ENCODE results near the gene POTEM.
"Not testable (repeated sequence)": the region's sequence is repeated elsewhere in the genome, so short reads cannot be mapped to it uniquely, and the experiment has no call there.

The POTEM gene

GRCh38 chr14:19007678-19008077 lies 40.4 kb downstream of the POTEM start:
- H3K9me3 ChIP-seq; H3K27ac ChIP-seq; H3K4me1 ChIP-seq (ENCODE audit: control insufficient read depth in 1 of 2, insufficient read depth in 1 of 2, low read depth in 1 of 2, low read length in 1 of 2); H3K4me3 ChIP-seq (ENCODE audit: low read depth in 1 of 2, low read length in 1 of 2); H3K27me3 ChIP-seq; H3K36me3 ChIP-seq: not testable (repeated sequence)

- H3K27ac ChIP-seq; H3K4me3 ChIP-seq (ENCODE audit: low read depth in 1 of 2, low read length in 1 of 2); H3K36me3 ChIP-seq: not testable (repeated sequence)
These were observed 43.8 kb downstream of the POTEM start for GRCh38 chr14:19011029-19011428.

GRCh38 chr14:19011703-19012102 lies 44.5 kb downstream of the POTEM start:
- H3K27me3 ChIP-seq; H3K4me1 ChIP-seq (ENCODE audit: control insufficient read depth in 1 of 2, insufficient read depth in 1 of 2, low read depth in 1 of 2, low read length in 1 of 2); H3K9me3 ChIP-seq; H3K27ac ChIP-seq; H3K36me3 ChIP-seq; H3K4me3 ChIP-seq (ENCODE audit: low read depth in 1 of 2, low read length in 1 of 2): not testable (repeated sequence)

More at GRCh38 chr14:19011029-19011428, 43.8 kb downstream of the POTEM start:
- H3K27me3 ChIP-seq; H3K9me3 ChIP-seq; H3K4me1 ChIP-seq (ENCODE audit: control insufficient read depth in 1 of 2, insufficient read depth in 1 of 2, low read depth in 1 of 2, low read length in 1 of 2): not testable (repeated sequence)

- not testable (repeated sequence) for H3K4me3 ChIP-seq (ENCODE audit: low read depth in 1 of 2, low read length in 1 of 2); H3K36me3 ChIP-seq; H3K27me3 ChIP-seq; H3K27ac ChIP-seq; H3K9me3 ChIP-seq; H3K4me1 ChIP-seq (ENCODE audit: control insufficient read depth in 1 of 2, insufficient read depth in 1 of 2, low read depth in 1 of 2, low read length in 1 of 2)
These were observed 48.0 kb downstream of the POTEM start for GRCh38 chr14:19015185-19015584.

GRCh38 chr14:19025080-19025589 lies 57.9 kb downstream of the POTEM start:
- H3K27ac ChIP-seq; H3K4me1 ChIP-seq (ENCODE audit: control insufficient read depth in 1 of 2, insufficient read depth in 1 of 2, low read depth in 1 of 2, low read length in 1 of 2); H3K9me3 ChIP-seq; H3K36me3 ChIP-seq; H3K4me3 ChIP-seq (ENCODE audit: low read depth in 1 of 2, low read length in 1 of 2); H3K27me3 ChIP-seq: not testable (repeated sequence)

GRCh38 chr14:19026649-19027351 lies 59.6 kb downstream of the POTEM start:
- not testable (repeated sequence) for H3K27ac ChIP-seq; H3K9me3 ChIP-seq; H3K36me3 ChIP-seq; H3K4me1 ChIP-seq (ENCODE audit: control insufficient read depth in 1 of 2, insufficient read depth in 1 of 2, low read depth in 1 of 2, low read length in 1 of 2); H3K4me3 ChIP-seq (ENCODE audit: low read depth in 1 of 2, low read length in 1 of 2); H3K27me3 ChIP-seq

GRCh38 chr14:19027895-19028294 lies 60.7 kb downstream of the POTEM start:
- not testable (repeated sequence) for H3K9me3 ChIP-seq

GRCh38 chr14:19036811-19037382 lies 69.7 kb downstream of the POTEM start:
- H3K9me3 ChIP-seq; H3K4me3 ChIP-seq (ENCODE audit: low read depth in 1 of 2, low read length in 1 of 2); H3K4me1 ChIP-seq (ENCODE audit: control insufficient read depth in 1 of 2, insufficient read depth in 1 of 2, low read depth in 1 of 2, low read length in 1 of 2); H3K36me3 ChIP-seq; H3K27me3 ChIP-seq; H3K27ac ChIP-seq: not testable (repeated sequence)

More at GRCh38 chr14:19027895-19028294, 60.7 kb downstream of the POTEM start:
- H3K27ac ChIP-seq; H3K4me3 ChIP-seq (ENCODE audit: low read depth in 1 of 2, low read length in 1 of 2); H3K27me3 ChIP-seq; H3K36me3 ChIP-seq; H3K4me1 ChIP-seq (ENCODE audit: control insufficient read depth in 1 of 2, insufficient read depth in 1 of 2, low read depth in 1 of 2, low read length in 1 of 2): not testable (repeated sequence)

GRCh38 chr14:19038060-19038664 lies 70.9 kb downstream of the POTEM start:
- H3K27ac ChIP-seq; H3K27me3 ChIP-seq; H3K9me3 ChIP-seq; H3K36me3 ChIP-seq; H3K4me3 ChIP-seq (ENCODE audit: low read depth in 1 of 2, low read length in 1 of 2); H3K4me1 ChIP-seq (ENCODE audit: control insufficient read depth in 1 of 2, insufficient read depth in 1 of 2, low read depth in 1 of 2, low read length in 1 of 2): not testable (repeated sequence)

- H3K9me3 ChIP-seq; H3K36me3 ChIP-seq; H3K4me3 ChIP-seq (ENCODE audit: low read depth in 1 of 2, low read length in 1 of 2); H3K27me3 ChIP-seq; H3K27ac ChIP-seq; H3K4me1 ChIP-seq (ENCODE audit: control insufficient read depth in 1 of 2, insufficient read depth in 1 of 2, low read depth in 1 of 2, low read length in 1 of 2): not testable (repeated sequence)
These were observed 71.6 kb downstream of the POTEM start for GRCh38 chr14:19038785-19039184.

GRCh38 chr14:19043384-19043783 lies 76.2 kb downstream of the POTEM start:
- not testable (repeated sequence) for H3K4me1 ChIP-seq (ENCODE audit: control insufficient read depth in 1 of 2, insufficient read depth in 1 of 2, low read depth in 1 of 2, low read length in 1 of 2); H3K27ac ChIP-seq; H3K27me3 ChIP-seq; H3K9me3 ChIP-seq; H3K4me3 ChIP-seq (ENCODE audit: low read depth in 1 of 2, low read length in 1 of 2); H3K36me3 ChIP-seq
